HG03442 (cell line): ENCODE measurements around the gene KDM4F.
A peak's percentile ranks its signal among the peaks of the same experiment; 100 is the strongest.

Experiments
- ATAC-seq: cut with Tn5 transposase; IDR thresholded peaks from one replicate; pipeline ENCODE4 v1.9.1; 2021; ENCODE audit warnings: mild to moderate bottlenecking, moderate library complexity; ENCODE audit not compliant: unreplicated experiment

The KDM4F gene

DNA sequence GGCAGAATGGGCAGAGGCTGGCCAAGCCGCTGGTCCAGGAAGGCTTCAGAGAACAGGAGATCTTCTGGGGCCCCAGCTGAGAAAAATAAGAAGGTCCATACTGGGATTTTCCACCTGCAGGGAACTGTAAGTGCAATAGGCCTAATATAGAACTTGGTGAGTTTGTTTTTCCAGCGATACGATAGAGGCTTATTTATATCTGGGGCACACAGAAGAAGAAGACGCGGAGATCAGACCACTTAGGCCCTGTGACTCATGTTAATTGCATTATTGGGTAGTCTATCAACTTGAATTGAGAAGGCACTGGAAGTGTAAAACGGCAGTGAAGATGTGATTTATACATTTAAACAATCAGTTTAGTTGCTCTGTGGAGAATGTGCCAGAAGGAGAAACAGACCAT, 9.8 kb downstream of the KDM4F start:
- ATAC-seq: no peak

DNA sequence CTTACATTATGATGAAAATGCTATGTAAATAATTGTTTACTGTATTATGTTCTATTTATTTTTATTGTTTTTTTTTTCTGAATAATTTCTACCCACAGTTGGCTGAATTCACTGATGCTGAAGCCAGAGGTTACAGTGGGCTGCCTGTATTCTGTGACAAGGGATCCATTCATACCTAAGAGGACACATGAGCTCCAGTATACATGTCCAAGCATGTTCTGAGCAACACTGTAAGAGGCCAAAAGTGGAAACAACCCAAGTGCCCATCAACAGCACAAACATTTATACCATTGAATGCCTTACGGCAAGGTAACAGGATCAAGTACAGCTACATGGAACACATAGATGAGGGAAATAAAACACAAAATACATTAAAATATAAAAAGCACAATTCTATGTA, 16.1 kb downstream of the KDM4F start:
- no peak for ATAC-seq

DNA sequence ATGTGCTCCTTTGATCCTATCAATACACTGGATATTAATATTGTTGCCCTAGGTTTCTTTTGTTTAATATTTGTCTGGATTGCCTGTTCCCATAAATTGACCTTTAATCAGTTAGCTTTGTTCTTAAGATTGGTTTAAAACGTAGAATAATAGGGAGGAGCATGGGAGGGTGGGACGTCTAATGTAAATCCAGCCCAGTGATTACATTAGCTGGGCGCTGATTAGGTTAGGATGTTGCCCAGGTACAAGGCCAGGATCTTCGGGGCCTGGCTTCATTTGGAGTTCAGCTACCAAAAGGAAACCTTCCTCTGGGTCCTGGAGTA, 17.5 kb downstream of the KDM4F start, which contains the start of gene SRSF8:
TSS of gene SRSF8 (plus strand) at position 204 of the 323 bp plus-strand sequence. CDS start 308 bp downstream, outside the sequence.
- peak; percentile 32 for ATAC-seq

DNA sequence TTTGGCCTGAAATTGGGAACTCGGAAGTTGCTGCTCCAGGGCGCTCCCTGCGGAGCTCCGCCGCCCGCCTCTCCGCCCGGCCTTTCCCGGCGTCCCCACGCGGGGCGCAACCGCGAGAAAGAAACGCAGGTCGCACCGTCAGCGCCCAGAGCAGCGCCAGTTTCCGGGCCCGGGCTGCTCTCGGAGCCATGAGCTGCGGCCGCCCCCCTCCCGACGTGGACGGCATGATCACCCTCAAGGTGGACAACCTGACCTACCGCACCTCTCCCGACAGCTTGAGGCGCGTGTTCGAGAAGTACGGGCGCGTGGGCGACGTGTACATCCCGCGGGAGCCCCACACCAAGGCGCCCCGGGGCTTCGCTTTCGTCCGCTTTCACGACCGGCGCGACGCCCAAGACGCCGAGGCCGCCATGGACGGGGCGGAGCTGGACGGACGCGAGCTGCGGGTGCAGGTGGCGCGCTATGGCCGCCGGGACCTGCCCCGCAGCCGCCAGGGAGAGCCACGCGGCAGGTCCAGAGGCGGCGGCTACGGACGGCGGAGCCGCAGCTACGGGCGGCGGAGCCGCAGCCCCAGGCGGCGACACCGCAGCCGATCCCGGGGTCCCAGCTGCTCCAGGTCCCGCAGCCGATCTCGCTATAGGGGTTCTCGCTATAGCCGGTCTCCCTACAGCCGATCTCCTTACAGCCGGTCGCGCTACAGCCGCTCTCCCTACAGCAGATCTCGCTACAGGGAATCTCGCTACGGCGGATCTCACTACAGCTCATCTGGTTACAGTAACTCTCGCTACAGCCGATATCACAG, 18.0 kb downstream of the KDM4F start:
- ATAC-seq: peak; percentile 58

DNA sequence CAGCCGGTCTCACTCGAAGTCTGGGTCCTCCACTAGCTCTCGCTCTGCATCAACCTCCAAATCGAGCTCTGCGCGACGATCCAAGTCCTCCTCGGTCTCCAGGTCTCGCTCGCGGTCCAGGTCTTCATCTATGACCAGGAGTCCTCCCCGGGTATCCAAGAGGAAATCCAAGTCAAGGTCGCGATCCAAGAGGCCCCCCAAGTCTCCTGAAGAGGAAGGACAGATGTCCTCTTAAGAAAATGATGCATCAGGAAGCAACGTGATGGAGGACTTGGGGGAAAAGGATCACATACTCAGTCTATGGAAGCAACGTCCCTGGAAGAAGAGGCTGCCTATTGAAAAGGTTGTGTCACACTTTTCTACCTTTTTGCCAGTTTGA, 18.6 kb downstream of the KDM4F start:
- no peak for ATAC-seq

DNA sequence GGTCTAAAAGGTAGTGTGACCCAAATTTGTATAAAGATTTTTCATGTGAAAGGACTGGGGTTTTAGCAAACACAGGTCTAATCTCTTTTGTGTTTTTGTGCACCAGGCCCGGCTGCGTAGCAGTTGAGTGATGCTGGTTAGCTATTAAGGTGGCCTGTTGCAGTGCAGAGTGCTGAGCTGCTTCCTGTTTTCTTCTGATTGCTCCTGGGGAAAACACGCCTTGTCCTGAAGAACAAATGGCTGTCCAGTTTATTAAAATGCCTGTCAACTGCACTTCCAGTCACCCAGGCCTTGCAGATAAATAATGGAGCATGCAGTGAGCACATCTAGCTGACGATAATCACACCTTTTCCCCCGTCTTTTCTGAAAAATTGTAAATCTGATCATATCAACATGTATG, 19.3 kb downstream of the KDM4F start:
- ATAC-seq: peak; percentile 68

DNA sequence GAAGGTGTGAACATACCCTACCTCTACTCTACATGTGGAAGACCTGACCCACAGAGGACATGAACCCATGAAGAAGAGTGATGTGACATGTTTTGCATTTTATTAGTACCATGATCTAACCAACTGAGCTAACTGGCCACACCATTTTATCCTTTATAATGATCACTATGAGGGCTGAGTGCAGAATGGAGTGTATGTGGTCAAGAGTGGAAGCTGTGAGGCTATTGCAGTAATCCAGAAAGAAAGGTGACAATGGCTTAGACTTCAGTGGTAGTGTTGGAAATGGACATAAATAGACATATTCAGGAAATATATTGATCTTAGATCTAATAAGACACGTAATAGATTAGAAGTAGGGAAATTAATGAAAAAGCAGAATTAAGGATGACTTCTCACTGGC, 21.2 kb downstream of the KDM4F start:
- ATAC-seq: no peak

DNA sequence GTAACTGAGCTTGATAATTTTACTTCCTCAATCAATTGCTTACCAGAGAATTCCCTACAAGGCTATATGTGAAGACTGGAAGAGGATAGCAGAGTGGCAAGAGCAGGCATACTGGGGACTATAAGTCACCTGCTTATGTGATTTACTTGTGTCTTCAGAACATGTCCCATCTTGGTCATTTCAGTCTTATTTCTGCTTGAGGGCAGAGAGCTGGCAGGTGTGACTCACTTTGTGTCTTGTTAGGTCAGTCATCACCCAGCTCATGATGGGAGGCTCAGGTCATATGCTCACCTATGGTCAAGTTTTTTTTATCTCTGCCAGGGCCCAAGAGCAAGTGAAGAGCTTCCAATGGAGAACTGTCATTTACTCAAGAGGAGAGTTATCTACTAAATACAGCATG, 23.7 kb downstream of the KDM4F start:
- ATAC-seq: no peak

DNA sequence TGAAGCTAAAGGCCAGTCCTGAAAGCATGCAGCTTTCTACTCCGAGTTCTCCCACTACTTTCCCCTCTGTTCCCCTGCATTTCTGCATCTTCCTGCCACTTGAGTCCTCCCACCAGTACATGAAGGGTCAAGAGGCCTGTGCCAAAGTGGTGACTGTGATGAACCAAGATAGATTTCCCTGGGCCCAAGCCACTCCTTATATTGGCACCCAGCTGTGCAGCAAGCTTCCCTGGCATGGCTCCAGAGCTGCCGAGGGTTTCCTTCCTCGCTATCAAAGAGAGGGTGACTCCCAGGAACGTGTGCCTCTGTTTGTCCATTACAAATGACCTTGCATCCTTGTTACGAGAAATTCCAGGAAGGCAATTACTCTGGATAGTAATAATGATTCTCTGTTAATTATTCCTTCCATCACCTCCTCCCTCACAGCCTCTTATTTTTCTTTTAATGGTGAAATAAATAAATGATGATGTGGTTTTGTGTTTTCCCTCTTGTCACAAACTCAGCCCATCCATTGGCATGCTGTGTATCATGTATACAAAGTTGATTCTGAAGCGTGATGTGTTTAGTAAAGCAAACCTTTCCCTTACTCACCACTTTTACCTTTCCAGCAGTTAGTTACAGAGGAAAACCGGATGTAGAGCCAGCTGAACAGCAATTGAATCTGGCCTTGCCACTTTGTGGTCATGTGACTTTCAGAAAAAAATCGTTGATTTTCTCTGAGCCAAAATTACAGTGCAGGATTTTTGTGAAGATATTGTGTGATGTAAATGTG, 25.8 kb downstream of the KDM4F start:
- no peak for ATAC-seq

DNA sequence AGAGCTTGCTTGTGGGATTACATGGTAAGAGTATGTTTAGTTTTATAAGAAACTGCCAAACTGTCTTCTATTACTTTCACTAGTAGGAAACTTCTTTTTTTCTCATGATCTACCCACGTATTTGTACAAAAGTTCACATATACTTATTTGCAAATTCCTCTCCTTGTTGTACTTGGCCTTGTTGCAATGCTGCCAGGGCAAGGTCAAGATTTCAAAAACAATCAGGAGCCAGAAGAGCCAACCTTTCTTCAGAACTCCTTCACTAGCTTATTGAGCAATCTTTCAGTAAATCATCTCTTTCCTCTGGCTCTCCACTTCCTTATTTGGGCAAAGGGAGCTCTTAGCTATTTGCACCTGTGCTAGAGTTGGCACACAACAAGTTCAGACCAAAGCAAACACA, 27.2 kb downstream of the KDM4F start:
- ATAC-seq: peak; percentile 60

DNA sequence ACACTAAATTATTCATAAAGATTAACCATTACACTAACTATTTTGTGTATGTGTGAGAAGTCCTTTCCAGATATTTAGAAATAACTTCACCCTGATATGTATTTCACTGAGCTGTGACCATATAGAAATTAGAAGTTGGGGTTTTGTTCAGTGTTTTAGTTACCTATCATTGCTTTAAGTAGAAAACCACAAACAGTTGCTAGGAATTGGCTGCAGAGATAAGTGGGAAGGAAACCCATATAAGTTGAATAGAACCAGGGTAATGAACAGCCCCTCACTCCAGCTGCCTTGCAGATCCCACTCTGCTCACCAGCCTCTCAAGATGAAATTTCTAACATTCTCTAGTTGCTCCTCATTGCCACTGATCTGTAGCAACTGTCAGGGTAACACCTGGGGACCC, 27.8 kb downstream of the KDM4F start:
- no peak for ATAC-seq

DNA sequence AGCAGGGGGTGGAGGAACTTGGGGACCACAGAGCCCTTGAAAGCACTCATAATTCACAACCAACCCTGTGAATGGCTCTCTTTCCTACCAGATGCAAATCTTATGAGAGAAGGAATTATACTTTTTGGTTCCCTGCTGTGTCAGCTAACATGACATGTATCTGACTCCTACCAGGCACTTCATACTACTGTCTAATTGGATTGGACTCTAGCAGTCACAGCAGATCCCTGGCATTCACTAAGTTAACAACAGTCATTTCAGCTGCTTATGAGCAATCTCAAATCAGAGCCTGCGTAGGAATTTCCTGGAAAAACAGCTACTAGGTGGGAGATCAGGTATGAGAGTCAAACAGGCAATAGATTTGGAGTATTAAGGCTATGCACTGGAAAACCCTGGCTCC, 29.3 kb downstream of the KDM4F start:
- no peak for ATAC-seq

DNA sequence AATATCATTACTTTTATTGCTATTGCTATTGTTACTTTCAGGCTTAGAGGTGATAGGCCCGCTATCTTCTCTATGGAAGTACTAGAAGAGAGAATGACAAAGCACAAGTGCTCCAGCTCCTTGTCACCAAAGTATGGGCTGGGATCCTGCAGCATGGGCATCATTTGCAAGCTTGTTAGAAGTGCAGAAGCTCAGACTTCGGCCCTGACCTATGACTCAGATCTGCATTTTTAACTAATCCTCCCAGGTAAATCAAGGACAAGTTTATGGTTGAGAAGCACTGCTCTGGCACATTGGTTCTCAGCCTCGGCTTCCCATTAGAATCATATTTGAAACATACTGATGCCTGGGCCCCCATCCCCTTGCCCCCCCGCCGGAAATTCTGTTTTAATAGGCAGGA, 31.8 kb downstream of the KDM4F start:
- ATAC-seq: no peak

DNA sequence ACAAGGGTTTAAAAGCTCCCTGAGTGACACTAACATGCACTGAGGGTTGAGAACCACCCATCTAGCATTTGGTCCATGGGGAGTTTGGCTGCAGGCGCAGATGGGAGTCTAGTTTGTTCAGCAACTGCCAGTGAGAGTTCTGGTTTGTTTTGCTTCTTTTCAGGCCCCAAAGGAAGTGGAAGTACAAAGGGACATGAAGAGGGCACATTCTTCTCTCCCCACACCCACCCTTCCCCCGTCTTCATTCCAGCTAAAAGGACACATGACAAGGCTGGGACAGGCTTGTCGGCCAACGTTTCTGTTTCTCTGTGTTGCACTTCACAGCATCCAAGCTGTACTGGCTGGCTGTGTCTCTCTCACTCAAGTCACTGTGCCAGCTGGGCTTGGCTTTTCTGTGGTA, 32.2 kb downstream of the KDM4F start:
- ATAC-seq: no peak

DNA sequence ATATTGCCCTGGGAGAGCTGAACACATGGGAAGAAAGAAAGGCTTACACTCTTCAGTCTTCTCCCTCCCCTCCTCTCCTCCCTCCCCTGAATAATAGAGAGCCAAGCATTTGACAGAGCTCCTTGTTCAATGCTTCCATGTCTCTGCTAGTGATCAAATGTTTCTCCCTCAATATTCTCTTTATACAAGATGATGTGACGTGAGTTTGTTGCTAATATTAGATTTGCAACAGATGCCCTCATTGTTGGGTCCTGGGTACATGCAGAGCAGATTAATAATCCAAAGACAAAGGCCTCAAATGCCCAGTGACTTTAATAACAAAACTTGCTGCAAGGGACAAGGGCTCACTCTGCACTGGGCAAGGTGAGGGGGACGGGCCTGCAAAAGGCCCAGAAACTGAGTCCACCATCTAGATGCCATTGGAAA, 33.4 kb downstream of the KDM4F start:
- ATAC-seq: no peak

DNA sequence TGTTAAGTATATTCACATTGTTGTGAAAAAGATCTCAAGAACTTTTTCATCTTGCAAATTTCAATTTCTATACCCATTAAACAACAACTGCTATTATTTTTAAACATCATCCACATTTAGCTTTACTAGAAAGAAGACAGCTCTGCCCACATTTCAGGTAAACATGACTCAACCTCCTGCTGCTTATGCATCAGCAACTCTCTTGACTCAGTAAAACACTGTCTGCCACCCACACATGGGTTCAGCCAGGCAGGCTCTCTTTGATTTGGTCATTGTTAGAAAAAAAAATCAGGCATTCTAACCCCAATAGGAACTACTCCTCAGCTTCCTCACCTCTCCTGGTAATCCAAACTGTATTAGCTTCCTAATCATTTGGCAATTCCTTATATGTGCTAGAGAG, 35.3 kb downstream of the KDM4F start:
- ATAC-seq: peak; percentile 71

DNA sequence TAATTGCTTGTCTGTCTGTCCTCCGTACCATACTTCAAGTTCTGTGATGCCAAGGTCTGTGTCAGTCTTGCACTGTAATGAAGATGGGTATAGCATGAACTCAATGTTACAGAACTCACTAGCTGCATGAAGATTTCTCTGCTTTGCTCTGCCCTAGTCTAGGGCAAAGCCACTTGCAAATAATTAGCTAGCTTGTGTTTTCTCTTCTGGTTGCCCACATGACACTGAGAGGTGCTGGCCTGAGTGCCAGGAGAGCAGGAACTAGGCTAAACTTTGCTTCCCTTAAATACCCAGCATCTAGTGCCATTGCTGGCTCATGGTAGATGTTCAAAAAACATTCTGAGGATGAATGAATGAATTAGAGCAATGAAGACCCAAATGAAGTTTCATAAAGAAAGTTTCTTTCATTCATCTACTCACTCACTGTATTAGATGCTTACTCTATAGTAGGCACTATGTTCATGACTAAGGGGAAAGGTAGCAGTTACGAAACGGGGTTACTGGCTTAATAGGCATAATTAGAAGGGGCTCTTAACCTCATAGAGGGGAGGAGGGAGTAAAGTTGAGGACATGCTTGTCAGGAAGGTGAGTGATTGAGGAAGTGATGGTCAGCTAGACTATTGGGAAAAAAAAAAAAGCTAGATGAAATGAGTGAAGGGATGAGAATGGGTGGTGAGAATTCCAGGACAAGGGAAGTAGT, 36.0 kb downstream of the KDM4F start:
- no peak for ATAC-seq

DNA sequence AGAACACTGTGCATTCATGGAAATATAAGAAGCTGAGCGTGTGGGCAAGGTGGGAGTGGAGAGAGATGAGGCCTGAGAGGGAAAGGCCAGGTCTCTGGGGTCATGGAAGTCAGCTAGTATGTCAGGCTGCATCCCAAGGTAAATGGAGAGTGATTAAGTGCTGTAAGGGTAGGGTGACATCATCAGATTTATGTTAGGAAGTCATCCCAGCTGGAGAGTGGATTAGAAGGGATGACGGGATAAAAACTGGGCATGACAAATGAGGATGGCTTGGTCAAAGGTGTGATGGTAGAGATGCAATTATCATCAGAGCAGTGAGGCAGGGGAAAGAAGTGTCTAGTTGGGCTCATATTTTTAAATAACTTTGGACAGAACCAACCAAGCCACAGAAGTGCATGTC, 36.9 kb downstream of the KDM4F start:
- ATAC-seq: no peak

DNA sequence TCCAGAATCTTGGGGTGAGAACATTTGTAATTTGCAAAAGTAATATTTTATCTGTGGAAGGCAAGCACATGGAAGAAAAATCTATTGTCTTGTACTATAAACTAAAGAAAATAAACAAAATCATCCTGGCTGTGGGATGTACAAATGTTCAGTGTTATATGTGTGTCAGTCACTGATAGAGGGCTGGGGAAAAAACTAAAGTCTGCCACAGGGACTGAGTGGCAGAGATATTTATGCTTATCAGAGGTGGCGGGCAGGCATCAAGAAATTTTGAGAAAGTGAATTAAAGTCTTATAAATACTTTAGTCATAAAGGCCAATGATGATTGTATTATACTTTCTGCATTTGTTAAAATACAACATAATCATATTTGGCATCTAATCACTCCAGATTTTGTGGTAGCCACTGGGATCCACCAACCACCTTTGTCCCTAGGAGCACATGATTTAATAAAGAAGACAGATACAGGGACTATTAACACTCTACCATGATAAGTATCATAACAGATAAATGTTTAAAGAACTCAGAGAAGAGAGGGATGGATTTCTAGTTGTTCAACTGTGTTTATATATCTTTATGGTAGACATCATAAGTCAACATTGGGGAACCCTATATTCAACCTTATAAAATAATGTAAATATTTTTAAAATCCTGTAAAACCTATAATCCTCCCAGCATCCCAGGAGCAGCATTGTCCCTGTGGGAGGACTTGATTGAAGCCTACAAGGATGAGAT, 37.8 kb downstream of the KDM4F start:
- no peak for ATAC-seq

DNA sequence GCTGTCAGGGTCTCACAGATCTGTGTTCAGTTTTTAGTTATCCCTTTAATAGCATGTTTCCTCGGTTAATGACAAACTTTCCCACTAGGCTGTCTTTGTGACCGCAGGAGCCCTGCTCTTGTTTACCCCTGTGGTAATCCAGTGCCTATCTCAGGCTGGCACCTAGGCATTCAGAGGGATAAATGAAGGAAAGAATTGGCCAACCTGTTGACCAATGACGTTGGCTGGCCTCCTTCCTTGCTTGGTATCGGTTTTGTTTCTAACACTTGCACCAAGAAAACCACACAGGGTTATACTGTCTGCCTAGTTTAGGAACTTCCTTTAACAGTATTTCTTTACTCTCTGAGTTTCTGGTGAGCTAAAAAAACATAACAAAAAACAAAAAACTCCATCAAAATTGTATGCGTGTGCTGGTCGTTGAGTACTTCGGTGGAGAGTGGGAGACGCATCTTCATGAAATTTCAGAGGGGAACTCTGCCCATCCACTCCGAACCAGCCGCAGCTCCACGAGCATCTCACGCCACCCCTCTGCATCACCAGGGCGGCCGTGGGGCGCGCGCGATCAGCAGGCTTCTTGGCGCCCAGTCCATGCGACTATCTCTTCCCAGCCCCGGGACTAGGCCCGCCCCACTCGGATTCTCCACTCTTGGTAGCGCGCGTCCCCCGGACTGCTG, 39.9 kb downstream of the KDM4F start:
- ATAC-seq: peak; percentile 42
